ENCODE data around the gene CSRP1. TPM values are rescaled to one million over a fixed set of nuclear protein-coding genes. Genes with fewer than 3 reads are reported as not detected.
A peak's percentile ranks its signal among the peaks of the same experiment; 100 is the strongest.

Gene CSRP1
- total RNA-seq, 1 donor from 2014 or later, result 630 TPM

GRCh38 chr1:201463071-201463552 is 43.8 kb downstream of the CSRP1 start:
- DNase-seq (ENCODE audit: low read depth), result no peak
- H3K4me3 ChIP-seq (ENCODE audit: low read depth, low read length), result no peak overlapping the region
- peak; percentile 38 for TF ChIP-seq CTCF (conservative IDR thresholded peaks at IDR 0.05; ENCODE audit: low read depth, low read length)

- no peak for TF ChIP-seq CTCF (conservative IDR thresholded peaks at IDR 0.05; ENCODE audit: low read depth, low read length)
- H3K4me3 ChIP-seq (ENCODE audit: low read depth, low read length), result no peak overlapping the region
- DNase-seq (ENCODE audit: low read depth), result peak; percentile 83
These were observed 45.1 kb downstream of the CSRP1 start for GRCh38 chr1:201461645-201462441.

GRCh38 chr1:201460814-201461644 is 45.9 kb downstream of the CSRP1 start:
- H3K4me3 ChIP-seq (ENCODE audit: low read depth, low read length), result no peak overlapping the region
- peak; percentile 97 for DNase-seq (ENCODE audit: low read depth)
- TF ChIP-seq CTCF (conservative IDR thresholded peaks at IDR 0.05; ENCODE audit: low read depth, low read length), result no peak

- no peak overlapping the region for H3K4me3 ChIP-seq (ENCODE audit: low read depth, low read length)
- DNase-seq (ENCODE audit: low read depth), result no peak
- no peak for TF ChIP-seq CTCF (conservative IDR thresholded peaks at IDR 0.05; ENCODE audit: low read depth, low read length)
These were observed 47.1 kb downstream of the CSRP1 start for GRCh38 chr1:201459775-201460174.

GRCh38 chr1:201459052-201459451 is 47.9 kb downstream of the CSRP1 start:
- no peak for TF ChIP-seq CTCF (conservative IDR thresholded peaks at IDR 0.05; ENCODE audit: low read depth, low read length)
- no peak overlapping the region for H3K4me3 ChIP-seq (ENCODE audit: low read depth, low read length)
- no peak for DNase-seq (ENCODE audit: low read depth)

GRCh38 chr1:201457508-201457960 is 49.4 kb downstream of the CSRP1 start:
- TF ChIP-seq CTCF (conservative IDR thresholded peaks at IDR 0.05; ENCODE audit: low read depth, low read length), result no peak
- no peak overlapping the region for H3K4me3 ChIP-seq (ENCODE audit: low read depth, low read length)
- no peak for DNase-seq (ENCODE audit: low read depth)

All from epithelial cell of proximal tubule (primary cell).